A673 (cell line): ENCODE data around the gene PHETA1. TPM values are rescaled to one million over a fixed set of nuclear protein-coding genes. Genes with fewer than 3 reads are reported as not detected.
"Not testable (repeated sequence)": the region's sequence is repeated elsewhere in the genome, so short reads cannot be mapped to it uniquely, and the experiment has no call there.

Experiments
- BruUV-seq: library from RNA; stranded (reverse); fragments of 400-500 nt; replicated peaks from 2 replicates; lab custom pipeline; 2021; lab: Mats Ljungman, UMichigan
- CTCF ChIA-PET: fragments of 300-600 bp; sonication (Branson Sonifier 250); formaldehyde crosslinking; loops from one replicate; lab custom pipeline; 2022; ENCODE audit warnings: antibody characterized with exemption; lab: Charles Lee
- POLR2A ChIA-PET: fragments of 300-600 bp; sonication (Branson Sonifier 250); formaldehyde crosslinking; loops from one replicate; lab custom pipeline; 2022; ENCODE audit warnings: antibody characterized with exemption; ENCODE audit not compliant: low non-redundant PET; lab: Charles Lee
- DNase-seq: peaks from one replicate; pipeline ENCODE4 v3.0.0-alpha.2; 2015; ENCODE audit warnings: low spot score
- H3K27ac ChIP-seq: fragments of 200-600 bp; sonication (generic); 2 replicates; pipeline ENCODE4 v1.5.1; 2016; ENCODE audit warnings: mixed run types, low read depth, mild to moderate bottlenecking, mixed read lengths, antibody characterized with exemption, low read length; ENCODE audit not compliant: poor library complexity, severe bottlenecking
- H3K27me3 ChIP-seq: fragments of 200-600 bp; sonication (generic); replicated peaks from 2 replicates; pipeline ENCODE4 v1.6.1; 2017; ENCODE audit warnings: mixed run types, low read depth, mild to moderate bottlenecking, mixed read lengths, antibody characterized with exemption, low read length; ENCODE audit not compliant: insufficient read depth, poor library complexity
- H3K36me3 ChIP-seq: fragments of 200-600 bp; sonication (generic); 2 replicates; pipeline ENCODE4 v1.6.1; 2016; ENCODE audit warnings: mixed run types, mild to moderate bottlenecking, mixed read lengths, antibody characterized with exemption, low read length; ENCODE audit not compliant: insufficient read depth, poor library complexity, severe bottlenecking
- H3K4me1 ChIP-seq: fragments of 200-600 bp; sonication (generic); 2 replicates; pipeline ENCODE4 v1.6.1; 2017; ENCODE audit warnings: mixed run types, mild to moderate bottlenecking, mixed read lengths, antibody characterized with exemption, low read length; ENCODE audit not compliant: insufficient read depth, poor library complexity, severe bottlenecking
- H3K4me3 ChIP-seq: fragments of 200-600 bp; sonication (generic); 2 replicates; pipeline ENCODE4 v1.5.1; 2016; ENCODE audit warnings: low read depth, mixed run types, mild to moderate bottlenecking, mixed read lengths, low read length; ENCODE audit not compliant: poor library complexity, severe bottlenecking
- H3K9me3 ChIP-seq: fragments of 200-600 bp; sonication (generic); 2 replicates; pipeline ENCODE4 v1.6.1; 2016; ENCODE audit warnings: mixed run types, low read depth, mild to moderate bottlenecking, mixed read lengths, antibody characterized with exemption, low read length; ENCODE audit not compliant: poor library complexity, severe bottlenecking
- CTCF ChIP-seq: fragments of 300-800, 200-600 bp; sonication (generic); conservative IDR thresholded peaks from 2 replicates; pipeline ENCODE4 v1.5.1; 2017; ENCODE audit warnings: low read depth, mild to moderate bottlenecking, antibody characterized with exemption, low read length, moderate library complexity, mixed read lengths
- EZH2 ChIP-seq: fragments of 200-600 bp; sonication (generic); IDR thresholded peaks from 2 replicates; pipeline ENCODE4 v1.6.1; 2017; ENCODE audit warnings: borderline replicate concordance, low read depth, mild to moderate bottlenecking, mixed read lengths, antibody characterized with exemption, low read length; ENCODE audit not compliant: poor library complexity, severe bottlenecking
- intact Hi-C: fragments of 100-400 bp; cut with micrococcal nuclease; formaldehyde crosslinking; loops from one replicate; pipeline ENCODE4 v1.10.0; 2022; ENCODE audit not compliant: unreplicated experiment
- total RNA-seq: library from RNA; stranded (reverse); gene quantifications from 2 replicates; pipeline ENCODE4 v1.2.3, GENCODE V29; 2021

Gene PHETA1
- total RNA-seq, 1 experiment from 2014 or later: 5.7 TPM

- no peak for DNase-seq
- no TSS peak for BruUV-seq
- Histone ChIP-seq H3K27me3 (no peaks in the 10 kb centered on the region), H3K27ac (no peak overlapping the region), H3K4me3 (no peak overlapping the region), H3K9me3 (no peaks in the 10 kb centered on the region), H3K36me3 (no peaks in the 10 kb centered on the region), H3K4me1 (no peaks in the 10 kb centered on the region)
- intact Hi-C loops: loop anchor here (10.0 kb wide), 1 partner anchor 477 kb away; no protein-coding TSS in a partner anchor
- ChIA-PET CTCF (no interaction called here), POLR2A (no interaction called here)
- TF ChIP-seq CTCF: no peak
- no peak for TF ChIP-seq EZH2
Measured at GRCh38 chr12:111338096-111338495, 30.8 kb downstream of the PHETA1 start.

- Histone ChIP-seq H3K9me3 (no peaks in the 10 kb centered on the region), H3K27ac (no peak overlapping the region), H3K36me3 (no peaks in the 10 kb centered on the region), H3K27me3 (no peaks in the 10 kb centered on the region), H3K4me1 (no peaks in the 10 kb centered on the region), H3K4me3 (no peak overlapping the region)
- POLR2A ChIA-PET: interaction anchor here (0.7 kb wide), 1 partner anchor 1427 kb away, joined by 19 read pairs; no protein-coding TSS in a partner anchor
- intact Hi-C loops: loop anchor here (10.0 kb wide), 1 partner anchor 477 kb away; no protein-coding TSS in a partner anchor
- BruUV-seq: no TSS peak
- no peak for DNase-seq
- TF ChIP-seq CTCF (no peak), EZH2 (no peak)
- CTCF ChIA-PET: no interaction called here
Measured at GRCh38 chr12:111337371-111337770, 31.5 kb downstream of the PHETA1 start.

GRCh38 chr12:111336411-111336810, 32.5 kb downstream of the PHETA1 start:
- H3K36me3 ChIP-seq, H3K27me3 ChIP-seq, H3K4me1 ChIP-seq, BruUV-seq, H3K4me3 ChIP-seq, H3K27ac ChIP-seq, DNase-seq, CTCF ChIA-PET, H3K9me3 ChIP-seq: not testable (repeated sequence)
- POLR2A ChIA-PET: interaction anchor here (0.7 kb wide), 1 partner anchor 1428 kb away, joined by 19 read pairs; no protein-coding TSS in a partner anchor
- intact Hi-C loops: loop anchor here (10.0 kb wide), 1 partner anchor 478 kb away; no protein-coding TSS in a partner anchor

- H3K36me3 ChIP-seq: no peaks in the 10 kb centered on the region
- H3K27me3 ChIP-seq: no peaks in the 10 kb centered on the region
- BruUV-seq: no TSS peak
- H3K27ac ChIP-seq: no peak overlapping the region
- no peak overlapping the region for H3K4me3 ChIP-seq
- TF ChIP-seq CTCF: no peak
- DNase-seq: no peak
- CTCF ChIA-PET: no interaction called here
- intact Hi-C loops: loop anchor here (10.0 kb wide), 1 partner anchor 479 kb away; no protein-coding TSS in a partner anchor
- H3K9me3 ChIP-seq: no peaks in the 10 kb centered on the region
- H3K4me1 ChIP-seq: no peaks in the 10 kb centered on the region
- POLR2A ChIA-PET: no interaction called here
Measured at GRCh38 chr12:111335811-111336210, 33.1 kb downstream of the PHETA1 start.

- CTCF ChIA-PET, H3K36me3 ChIP-seq, H3K9me3 ChIP-seq, H3K4me3 ChIP-seq, H3K4me1 ChIP-seq, DNase-seq, H3K27ac ChIP-seq, BruUV-seq, H3K27me3 ChIP-seq, POLR2A ChIA-PET: not testable (repeated sequence)
- intact Hi-C loops: loop anchor here (10.0 kb wide), 1 partner anchor 480 kb away; no protein-coding TSS in a partner anchor
Measured at GRCh38 chr12:111335301-111335700, 33.6 kb downstream of the PHETA1 start.
